DOHH2 (cell line): ENCODE results near the gene HLA-E.

ENCODE experiments used
- CTCF ChIP-seq: fragments of 200-600 bp; sonication (generic); IDR thresholded peaks from one replicate; pipeline ENCODE4 v1.5.1; 2014; ENCODE audit warnings: antibody characterized with exemption, mild to moderate bottlenecking, low read depth, low read length; ENCODE audit not compliant: poor library complexity, severe bottlenecking
- EZH2phosphoT487 ChIP-seq: fragments of 200-600 bp; sonication (generic); IDR thresholded peaks from 2 replicates; pipeline ENCODE4 v1.6.1; 2017; ENCODE audit warnings: borderline replicate concordance, mild to moderate bottlenecking, antibody characterized with exemption, low read length, moderate library complexity, mixed read lengths

- TF ChIP-seq CTCF (no peak), EZH2phosphoT487 (no peak)
Observed at GRCh38 chr6:30515106-30515505, 25.8 kb downstream of the HLA-E start.
